Measurements from ENCODE around the gene FAF1.

- TF ChIP-seq GATAD2A (IDR thresholded peaks at IDR 0.05) (no peak), JUN (IDR thresholded peaks at IDR 0.05; ENCODE audit: borderline replicate concordance, low read depth, low read length) (no peak), JUN (CRISPR knock-in tag; IDR thresholded peaks at IDR 0.05; ENCODE audit: borderline replicate concordance) (no peak), GTF2F1 (IDR thresholded peaks at IDR 0.05; ENCODE audit: low read depth, low read length) (no peak), TBP (optimal IDR thresholded peaks at IDR 0.05; ENCODE audit: low read depth, low read length) (no peak), NFE2L1 (tag; IDR thresholded peaks at IDR 0.05; ENCODE audit: borderline replicate concordance, low read depth) (no peak), ZNF232 (CRISPR knock-in tag; IDR thresholded peaks at IDR 0.05) (no peak), YY1 (IDR thresholded peaks at IDR 0.05; ENCODE audit: borderline replicate concordance in 1 of 3, control insufficient read depth in 1 of 3, extremely low read depth in 1 of 3, insufficient read depth in 3 of 3, insufficient read length in 1 of 3, insufficient replicate concordance in 2 of 3, low read depth in 1 of 3, low read length in 2 of 3) (no peak), CREM (IDR thresholded peaks at IDR 0.05; ENCODE audit: low read depth) (no peak), CTCF (IDR thresholded peaks at IDR 0.05 in 2 of 3, conservative IDR thresholded peaks at IDR 0.05 in 1 of 3; ENCODE audit: insufficient read depth in 2 of 3, low read depth in 1 of 3, low read length in 3 of 3) (no peak), MLX (CRISPR knock-in tag; conservative IDR thresholded peaks at IDR 0.05) (no peak), IRF9 (tag; IDR thresholded peaks at IDR 0.05) (no peak), TAF9B (IDR thresholded peaks at IDR 0.05; ENCODE audit: partially characterized antibody) (no peak), HDAC6 (IDR thresholded peaks at IDR 0.05; ENCODE audit: low read depth, low read length) (no peak), ZSCAN29 (IDR thresholded peaks at IDR 0.05) (no peak)
Measured at GRCh38 chr1:50993645-50994044, 33.6 kb upstream of the FAF1 start.

Measured in K562 (cell line).